ENCODE data around the gene PLIN5.

PLIN5 gene

GRCh38 chr19:4508698-4509097, 26.3 kb downstream of the PLIN5 start:
- ChIA-PET POLR2A (no interaction called here), CTCF (interaction anchor here (0.7 to 3.7 kb wide), 3 partner anchors 9 to 242 kb away, joined by 3 to 31 read pairs (median 3); no protein-coding TSS in a partner anchor)
- no peak for DNase-seq (ENCODE audit: extremely low spot score)
- no peak for TF ChIP-seq CTCF (IDR thresholded peaks at IDR 0.05; ENCODE audit: control extremely low read depth, extremely low read depth, low read depth, missing control alignments)

GRCh38 chr19:4507804-4508203, 27.2 kb downstream of the PLIN5 start:
- POLR2A ChIA-PET: interaction anchor here (0.6 kb wide), 1 partner anchor 519 kb away, joined by 3 read pairs; no protein-coding TSS in a partner anchor
- TF ChIP-seq CTCF (IDR thresholded peaks at IDR 0.05; ENCODE audit: control extremely low read depth, extremely low read depth, low read depth, missing control alignments): no peak
- no peak for DNase-seq (ENCODE audit: extremely low spot score)
- CTCF ChIA-PET: interaction anchor here (1.2 to 3.7 kb wide), 2 partner anchors 9 to 16 kb away, joined by 3 to 31 read pairs; no protein-coding TSS in a partner anchor

- no peak for DNase-seq (ENCODE audit: extremely low spot score)
- POLR2A ChIA-PET: interaction anchor here (0.6 kb wide), 1 partner anchor 519 kb away, joined by 3 read pairs; no protein-coding TSS in a partner anchor
- CTCF ChIA-PET: interaction anchor here (3.7 kb wide), 1 partner anchor 17 kb away, joined by 31 read pairs; no protein-coding TSS in a partner anchor
- TF ChIP-seq CTCF (IDR thresholded peaks at IDR 0.05; ENCODE audit: control extremely low read depth, extremely low read depth, low read depth, missing control alignments): no peak
Observed at GRCh38 chr19:4507150-4507452, 27.9 kb downstream of the PLIN5 start.

- no peak for TF ChIP-seq CTCF (IDR thresholded peaks at IDR 0.05; ENCODE audit: control extremely low read depth, extremely low read depth, low read depth, missing control alignments)
- DNase-seq (ENCODE audit: extremely low spot score): no peak
- ChIA-PET CTCF (interaction anchor here (3.7 kb wide), 1 partner anchor 17 kb away, joined by 31 read pairs; no protein-coding TSS in a partner anchor), POLR2A (no interaction called here)
Observed at GRCh38 chr19:4506449-4507149, 28.4 kb downstream of the PLIN5 start.

GRCh38 chr19:4505570-4506448, 29.2 kb downstream of the PLIN5 start:
- no peak for TF ChIP-seq CTCF (IDR thresholded peaks at IDR 0.05; ENCODE audit: control extremely low read depth, extremely low read depth, low read depth, missing control alignments)
- no peak for DNase-seq (ENCODE audit: extremely low spot score)
- ChIA-PET CTCF (no interaction called here), POLR2A (no interaction called here)

- DNase-seq (ENCODE audit: extremely low spot score): no peak
- ChIA-PET POLR2A (no interaction called here), CTCF (interaction anchor here (1.1 to 1.3 kb wide), 2 partner anchors 20 to 131 kb away, joined by 3 to 6 read pairs; no protein-coding TSS in a partner anchor)
- no peak for TF ChIP-seq CTCF (IDR thresholded peaks at IDR 0.05; ENCODE audit: control extremely low read depth, extremely low read depth, low read depth, missing control alignments)
Observed at GRCh38 chr19:4504891-4505569, 30.0 kb downstream of the PLIN5 start.

Measured in GM10248 (cell line).